ACHN (cell line): ENCODE data around the gene MLKL.

Experiments used
- DNase-seq: peaks from one replicate; pipeline ENCODE4 v3.0.0-alpha.2; 2015
- in situ Hi-C: cut with HindIII; loops from 2 replicates; pipeline ENCODE4 v1.10.0; 2017; ENCODE audit warnings: low sequenced_read_pairs, low pct_ligation_motif_present, low pct_unique_long_range_greater_than_20kb

MLKL gene

GRCh38 chr16:74700438-74701225, at the start of gene MLKL:
MLKL (minus strand) TSS chr16:74700862; CDS start chr16:74695757, 5,105 bp downstream.
- in situ Hi-C loops: loop anchor here (5.0 kb wide), 1 partner anchor 42 kb away; no protein-coding TSS in a partner anchor

GRCh38 chr16:74749291-74750055, 48.8 kb upstream of the MLKL start:
- peak; percentile 39 for DNase-seq
- in situ Hi-C loops: no loop called here

More at GRCh38 chr16:74700438-74701225, at the start of gene MLKL:
- peak; percentile 76 for DNase-seq

- in situ Hi-C loops: no loop called here
Observed at GRCh38 chr16:74748616-74749026, 48.0 kb upstream of the MLKL start.

GRCh38 chr16:74747716-74748615, 47.3 kb upstream of the MLKL start:
- no peak for DNase-seq
- in situ Hi-C loops: no loop called here

More at GRCh38 chr16:74748616-74749026, 48.0 kb upstream of the MLKL start:
- no peak for DNase-seq

- no peak for DNase-seq
- in situ Hi-C loops: no loop called here
Observed at GRCh38 chr16:74745926-74746325, 45.3 kb upstream of the MLKL start.

GRCh38 chr16:74745109-74745615, 44.5 kb upstream of the MLKL start:
- in situ Hi-C loops: no loop called here
- DNase-seq: no peak

- DNase-seq: no peak
- in situ Hi-C loops: loop anchor here (5.0 kb wide), 1 partner anchor 42 kb away; the partner anchor contains the start of gene MLKL
Observed at GRCh38 chr16:74744566-74744965, 43.9 kb upstream of the MLKL start.

GRCh38 chr16:74743668-74744299, 43.1 kb upstream of the MLKL start:
- in situ Hi-C loops: loop anchor here (5.0 kb wide), 1 partner anchor 41 kb away; the partner anchor contains the start of gene MLKL
- peak; percentile 98 for DNase-seq

- DNase-seq: no peak
- in situ Hi-C loops: loop anchor here (5.0 kb wide), 1 partner anchor 41 kb away; the partner anchor contains the start of gene MLKL
Observed at GRCh38 chr16:74743045-74743667, 42.5 kb upstream of the MLKL start.

- in situ Hi-C loops: loop anchor here (5.0 kb wide), 1 partner anchor 40 kb away; the partner anchor contains the start of gene MLKL
- DNase-seq: no peak
Observed at GRCh38 chr16:74742051-74742481, 41.4 kb upstream of the MLKL start.

- no peak for DNase-seq
- in situ Hi-C loops: loop anchor here (5.0 kb wide), 1 partner anchor 39 kb away; the partner anchor contains the start of gene MLKL
Observed at GRCh38 chr16:74740795-74741304, 40.2 kb upstream of the MLKL start.

- no peak for DNase-seq
Observed at GRCh38 chr16:74739275-74739674, 38.6 kb upstream of the MLKL start.

GRCh38 chr16:74738816-74739215, 38.2 kb upstream of the MLKL start:
- in situ Hi-C loops: no loop called here
- no peak for DNase-seq

More at GRCh38 chr16:74739275-74739674, 38.6 kb upstream of the MLKL start:
- in situ Hi-C loops: no loop called here

GRCh38 chr16:74738113-74738541, 37.5 kb upstream of the MLKL start:
- no peak for DNase-seq
- in situ Hi-C loops: no loop called here

- DNase-seq: no peak
- in situ Hi-C loops: no loop called here
Observed at GRCh38 chr16:74737521-74737920, 36.9 kb upstream of the MLKL start.

GRCh38 chr16:74736531-74737157, 36.0 kb upstream of the MLKL start:
- in situ Hi-C loops: no loop called here
- DNase-seq: no peak
